ENCODE results near the gene CCBE1.

DNA sequence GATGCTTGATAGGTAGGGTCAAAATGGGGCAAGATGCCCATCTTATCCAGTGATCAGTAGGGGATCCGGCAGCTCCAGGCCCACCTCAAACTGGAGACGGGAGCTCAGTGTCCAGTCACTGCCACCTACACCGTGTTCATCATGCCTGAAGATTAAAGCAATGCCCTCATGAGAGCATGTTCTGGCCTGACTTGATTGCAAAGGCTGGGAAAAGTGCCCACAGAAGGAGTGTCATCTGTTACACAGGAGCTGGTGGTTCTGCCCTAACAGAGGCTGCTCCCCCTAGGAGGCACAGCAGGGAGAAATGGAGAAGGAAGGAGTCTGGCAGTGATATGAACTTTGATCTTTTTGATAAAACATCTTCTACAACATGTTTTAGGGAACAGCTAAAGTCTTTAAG lies 92.3 kb downstream of the CCBE1 start:
- TF ChIP-seq POLR2A (IDR thresholded peaks at IDR 0.05; ENCODE audit: low read length) (no peak), GATA1 (IDR thresholded peaks at IDR 0.05; ENCODE audit: low read depth, low read length) (no peak)

Data from erythroblast (primary cell).